A673 (cell line): ENCODE data around the gene PCLO. TPM values are rescaled to one million over a fixed set of nuclear protein-coding genes. Genes with fewer than 3 reads are reported as not detected.

ENCODE experiments used
- BruUV-seq: library from RNA; stranded (reverse); fragments of 400-500 nt; replicated peaks from 2 replicates; lab custom pipeline; 2021; lab: Mats Ljungman, UMichigan
- CTCF ChIA-PET: fragments of 300-600 bp; sonication (Branson Sonifier 250); formaldehyde crosslinking; loops from one replicate; lab custom pipeline; 2022; ENCODE audit warnings: antibody characterized with exemption; lab: Charles Lee
- POLR2A ChIA-PET: fragments of 300-600 bp; sonication (Branson Sonifier 250); formaldehyde crosslinking; loops from one replicate; lab custom pipeline; 2022; ENCODE audit warnings: antibody characterized with exemption; ENCODE audit not compliant: low non-redundant PET; lab: Charles Lee
- DNase-seq: peaks from one replicate; pipeline ENCODE4 v3.0.0-alpha.2; 2015; ENCODE audit warnings: low spot score
- H3K27ac ChIP-seq: fragments of 200-600 bp; sonication (generic); 2 replicates; pipeline ENCODE4 v1.5.1; 2016; ENCODE audit warnings: mixed run types, low read depth, mild to moderate bottlenecking, mixed read lengths, antibody characterized with exemption, low read length; ENCODE audit not compliant: poor library complexity, severe bottlenecking
- H3K27me3 ChIP-seq: fragments of 200-600 bp; sonication (generic); replicated peaks from 2 replicates; pipeline ENCODE4 v1.6.1; 2017; ENCODE audit warnings: mixed run types, low read depth, mild to moderate bottlenecking, mixed read lengths, antibody characterized with exemption, low read length; ENCODE audit not compliant: insufficient read depth, poor library complexity
- H3K36me3 ChIP-seq: fragments of 200-600 bp; sonication (generic); 2 replicates; pipeline ENCODE4 v1.6.1; 2016; ENCODE audit warnings: mixed run types, mild to moderate bottlenecking, mixed read lengths, antibody characterized with exemption, low read length; ENCODE audit not compliant: insufficient read depth, poor library complexity, severe bottlenecking
- H3K4me1 ChIP-seq: fragments of 200-600 bp; sonication (generic); 2 replicates; pipeline ENCODE4 v1.6.1; 2017; ENCODE audit warnings: mixed run types, mild to moderate bottlenecking, mixed read lengths, antibody characterized with exemption, low read length; ENCODE audit not compliant: insufficient read depth, poor library complexity, severe bottlenecking
- H3K4me3 ChIP-seq: fragments of 200-600 bp; sonication (generic); 2 replicates; pipeline ENCODE4 v1.5.1; 2016; ENCODE audit warnings: low read depth, mixed run types, mild to moderate bottlenecking, mixed read lengths, low read length; ENCODE audit not compliant: poor library complexity, severe bottlenecking
- H3K9me3 ChIP-seq: fragments of 200-600 bp; sonication (generic); 2 replicates; pipeline ENCODE4 v1.6.1; 2016; ENCODE audit warnings: mixed run types, low read depth, mild to moderate bottlenecking, mixed read lengths, antibody characterized with exemption, low read length; ENCODE audit not compliant: poor library complexity, severe bottlenecking
- CTCF ChIP-seq: fragments of 300-800, 200-600 bp; sonication (generic); conservative IDR thresholded peaks from 2 replicates; pipeline ENCODE4 v1.5.1; 2017; ENCODE audit warnings: low read depth, mild to moderate bottlenecking, antibody characterized with exemption, low read length, moderate library complexity, mixed read lengths
- EZH2 ChIP-seq: fragments of 200-600 bp; sonication (generic); IDR thresholded peaks from 2 replicates; pipeline ENCODE4 v1.6.1; 2017; ENCODE audit warnings: borderline replicate concordance, low read depth, mild to moderate bottlenecking, mixed read lengths, antibody characterized with exemption, low read length; ENCODE audit not compliant: poor library complexity, severe bottlenecking
- intact Hi-C: fragments of 100-400 bp; cut with micrococcal nuclease; formaldehyde crosslinking; loops from one replicate; pipeline ENCODE4 v1.10.0; 2022; ENCODE audit not compliant: unreplicated experiment
- total RNA-seq: library from RNA; stranded (reverse); gene quantifications from 2 replicates; pipeline ENCODE4 v1.2.3, GENCODE V29; 2021

Gene PCLO
- total RNA-seq, 1 experiment from 2014 or later = 2.1 TPM

- ChIA-PET POLR2A (interaction anchor here (0.6 kb wide), 1 partner anchor 9 kb away, joined by 4 read pairs; no protein-coding TSS in a partner anchor), CTCF (no interaction called here)
- no peak for DNase-seq
- no peaks in the 10 kb centered on the region for H3K4me1 ChIP-seq
- no peak overlapping the region for H3K4me3 ChIP-seq
- H3K27ac ChIP-seq = no peak overlapping the region
- intact Hi-C loops = loop anchor here (10.0 kb wide), 4 partner anchors 79 to 909 kb away; no protein-coding TSS in a partner anchor
- TF ChIP-seq EZH2 (no peak), CTCF (no peak)
- H3K9me3 ChIP-seq = no peaks in the 10 kb centered on the region
- H3K36me3 ChIP-seq = no peaks in the 10 kb centered on the region
- BruUV-seq = no TSS peak
- H3K27me3 ChIP-seq = no peaks in the 10 kb centered on the region
These were observed 416.9 kb downstream of the PCLO start for GRCh38 chr7:82745820-82746219.

DNA sequence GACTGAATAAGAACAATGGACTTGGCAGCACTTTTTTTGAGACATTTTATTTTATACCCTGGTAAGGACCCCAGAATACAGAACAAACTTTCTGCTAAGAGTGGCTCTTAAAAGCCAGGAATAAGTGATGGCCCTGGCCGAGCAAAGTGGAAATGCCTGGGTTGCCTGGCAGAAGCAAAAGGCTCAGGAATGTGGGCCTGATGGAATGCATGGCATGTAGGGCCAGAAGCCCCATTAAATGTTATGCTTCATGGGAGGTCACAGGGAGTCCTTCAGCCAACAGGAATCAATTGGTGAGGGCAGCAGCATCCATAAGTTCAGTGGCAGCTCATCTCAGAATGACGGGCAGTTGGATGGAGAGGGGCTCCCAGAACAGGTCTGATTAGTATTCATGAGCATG lies 417.6 kb downstream of the PCLO start:
- intact Hi-C loops = loop anchor here (10.0 kb wide), 4 partner anchors 80 to 910 kb away; no protein-coding TSS in a partner anchor
- no peaks in the 10 kb centered on the region for H3K36me3 ChIP-seq
- no peak overlapping the region for H3K4me3 ChIP-seq
- H3K9me3 ChIP-seq = no peaks in the 10 kb centered on the region
- POLR2A ChIA-PET = no interaction called here
- CTCF ChIA-PET = no interaction called here
- DNase-seq = no peak
- H3K27ac ChIP-seq = no peak overlapping the region
- no peaks in the 10 kb centered on the region for H3K27me3 ChIP-seq
- TF ChIP-seq CTCF (no peak), EZH2 (no peak)
- no peaks in the 10 kb centered on the region for H3K4me1 ChIP-seq
- no TSS peak for BruUV-seq

GRCh38 chr7:82742163-82742562 lies 420.5 kb downstream of the PCLO start:
- ChIA-PET CTCF (no interaction called here), POLR2A (no interaction called here)
- Histone ChIP-seq H3K4me3 (no peak overlapping the region), H3K27ac (no peak overlapping the region), H3K9me3 (no peaks in the 10 kb centered on the region), H3K36me3 (no peaks in the 10 kb centered on the region), H3K27me3 (no peaks in the 10 kb centered on the region), H3K4me1 (no peaks in the 10 kb centered on the region)
- intact Hi-C loops = loop anchor here (10.0 kb wide), 4 partner anchors 83 to 913 kb away; no protein-coding TSS in a partner anchor
- DNase-seq = no peak
- BruUV-seq = no TSS peak
- TF ChIP-seq CTCF (no peak), EZH2 (no peak)
